NCI-H146 treated with DMSO at 0.1 percent for 48 hours (cell line): ENCODE results near the gene ITGA2.

Experiments
- DNase-seq: peaks from one replicate; lab custom pipeline; 2025; ENCODE audit not compliant: unreplicated experiment; lab: John Stamatoyannopoulos, UW

ITGA2 gene

DNA sequence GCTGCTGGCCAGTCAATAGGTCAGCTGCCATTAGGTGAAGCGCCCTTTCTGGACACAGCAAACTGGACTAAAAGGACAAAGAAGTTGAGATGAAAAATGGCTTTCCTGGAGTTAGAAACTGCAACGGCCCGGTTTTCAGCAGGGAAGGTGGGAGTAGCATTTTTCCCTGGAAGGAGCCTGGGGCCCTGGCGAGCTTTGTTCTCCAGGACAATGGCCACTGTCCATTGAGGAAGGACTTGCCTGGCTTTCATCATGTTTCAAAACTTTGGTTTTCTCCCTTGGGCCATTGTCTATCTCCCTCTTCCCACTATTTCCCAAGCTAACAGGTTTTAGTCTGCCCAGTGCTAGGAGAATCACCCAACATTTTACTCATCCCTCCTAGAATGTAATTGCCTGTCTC, 64.2 kb downstream of the ITGA2 start:
- DNase-seq: no peak

DNA sequence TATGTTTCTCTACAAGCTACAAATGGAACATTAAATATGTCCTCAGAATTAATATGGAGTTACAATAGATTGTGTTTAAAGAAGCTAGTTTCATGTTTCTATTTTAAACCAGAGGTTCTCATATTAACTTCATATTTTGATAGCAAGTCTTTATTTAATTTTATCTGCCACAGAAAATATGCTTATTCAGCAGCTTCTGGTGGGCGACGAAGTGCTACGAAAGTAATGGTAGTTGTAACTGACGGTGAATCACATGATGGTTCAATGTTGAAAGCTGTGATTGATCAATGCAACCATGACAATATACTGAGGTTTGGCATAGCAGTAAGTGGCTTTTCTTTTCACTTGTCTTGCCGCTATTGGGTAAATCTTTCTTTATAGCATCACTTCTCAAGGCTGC, 66.2 kb downstream of the ITGA2 start:
- no peak for DNase-seq

DNA sequence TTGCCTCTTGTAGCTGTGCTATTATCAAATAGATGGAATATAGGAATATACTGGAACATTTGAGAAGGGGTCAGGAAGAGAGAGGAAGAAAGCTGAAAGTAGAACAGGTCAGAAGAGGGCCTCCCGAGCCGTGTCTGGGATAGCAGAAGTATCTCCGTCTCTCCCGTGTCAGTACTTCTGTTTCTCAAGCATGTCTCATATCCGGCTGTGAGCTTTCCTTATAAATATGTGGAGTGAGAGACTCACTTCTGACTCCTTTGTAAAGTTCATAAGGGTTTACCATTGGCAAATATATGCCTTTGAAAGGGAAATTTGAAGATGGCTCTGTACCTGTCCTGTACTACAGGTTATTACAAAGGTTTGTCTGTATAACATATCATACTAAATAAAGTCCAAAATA, 70.1 kb downstream of the ITGA2 start:
- DNase-seq: no peak

- DNase-seq: no peak
Observed at GRCh38 chr5:53063176-53063575, 74.0 kb downstream of the ITGA2 start.

DNA sequence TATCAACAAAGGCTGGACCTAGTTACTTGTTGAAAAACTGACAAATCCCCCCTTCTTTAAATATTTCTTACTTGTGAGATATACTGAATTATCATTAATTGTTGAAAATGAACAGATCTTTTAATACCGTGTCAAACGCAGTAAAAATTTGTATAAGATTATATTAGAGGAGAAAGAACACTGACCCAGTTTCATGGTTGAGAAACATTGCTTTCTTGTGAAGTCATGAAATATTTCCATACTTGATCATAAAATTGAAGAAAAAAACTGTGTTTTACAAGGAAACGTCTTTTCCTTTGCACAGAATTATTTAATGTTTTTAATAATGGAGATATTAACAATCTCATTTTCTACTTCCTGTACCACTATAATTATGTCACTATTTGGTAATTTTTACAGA, 74.6 kb downstream of the ITGA2 start:
- DNase-seq: no peak

DNA sequence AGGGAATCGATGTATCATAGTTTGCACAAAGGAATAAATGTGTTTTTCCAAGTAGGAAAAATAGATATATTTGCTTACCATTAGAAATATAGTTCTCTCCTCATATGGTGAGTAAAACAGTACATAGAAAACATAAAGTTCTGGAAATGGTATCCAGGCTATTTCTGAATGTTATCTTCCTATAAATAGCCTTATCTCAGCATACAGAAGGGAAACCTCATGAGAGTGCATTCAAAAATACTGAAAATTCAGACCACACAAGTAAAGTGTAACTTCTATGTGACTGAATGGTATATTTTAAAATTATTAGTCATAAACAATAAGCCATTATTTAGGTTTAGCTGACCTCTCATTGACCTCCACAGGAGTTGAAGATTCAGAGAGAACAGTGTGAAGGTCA, 76.9 kb downstream of the ITGA2 start:
- DNase-seq: no peak

DNA sequence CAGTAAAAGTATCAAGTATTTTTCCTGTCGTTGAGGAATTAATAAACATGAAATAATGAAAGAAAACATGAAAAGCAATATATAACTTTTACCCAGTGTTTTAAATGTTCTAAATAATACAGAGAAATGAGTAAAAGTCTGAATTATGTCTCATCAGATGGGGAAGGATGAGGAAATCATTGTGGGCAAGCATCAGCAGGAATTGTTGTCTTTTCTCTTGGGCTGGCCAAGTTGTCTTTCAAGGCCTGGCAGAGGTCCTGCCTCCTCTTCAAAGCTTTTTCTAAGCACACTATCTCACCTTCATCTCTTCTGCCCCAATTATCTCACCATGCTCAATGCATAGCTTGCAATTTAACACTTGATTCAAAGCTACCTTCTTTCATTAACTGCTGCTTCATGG, 78.5 kb downstream of the ITGA2 start:
- DNase-seq: no peak

- no peak for DNase-seq
Observed at GRCh38 chr5:53068291-53068836, 79.2 kb downstream of the ITGA2 start.

DNA sequence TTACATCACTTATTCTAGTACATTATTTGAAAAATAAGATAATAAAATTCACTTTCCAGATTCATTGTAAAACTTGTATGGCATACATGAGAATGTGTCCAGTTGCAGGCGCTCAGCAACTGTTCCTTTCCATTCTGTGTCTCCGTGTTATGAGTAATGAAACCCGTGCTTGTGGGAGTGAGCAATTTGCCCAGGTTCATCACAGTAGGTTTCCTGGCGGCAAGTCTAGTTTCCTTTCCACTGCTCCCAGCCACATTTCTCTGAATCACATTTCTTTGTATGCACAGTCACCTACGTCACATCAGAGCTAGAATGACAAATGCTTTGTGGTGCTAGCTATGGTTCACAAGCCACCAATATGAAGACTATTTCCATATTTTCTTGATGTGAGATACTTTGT, 80.5 kb downstream of the ITGA2 start:
- peak; percentile 69 for DNase-seq

DNA sequence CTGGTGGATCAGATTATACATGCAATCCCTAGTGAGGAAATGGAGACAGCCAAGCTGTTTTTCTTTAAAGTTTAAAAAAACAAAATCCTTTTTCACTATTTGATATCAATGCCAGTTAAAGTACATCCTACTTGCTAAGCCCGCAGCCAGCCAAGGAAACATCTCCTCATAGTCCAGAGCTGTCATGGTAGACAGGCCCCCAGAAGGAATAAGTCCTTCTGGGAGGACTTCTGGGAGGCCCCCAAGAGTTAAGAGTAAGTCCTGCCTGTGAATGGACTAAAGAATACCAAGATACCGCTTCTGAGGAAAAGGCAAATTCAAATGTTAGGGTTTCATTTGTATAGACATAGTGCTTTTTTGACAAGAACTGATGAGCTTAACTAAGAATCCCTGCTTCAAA, 82.1 kb downstream of the ITGA2 start:
- DNase-seq: no peak

DNA sequence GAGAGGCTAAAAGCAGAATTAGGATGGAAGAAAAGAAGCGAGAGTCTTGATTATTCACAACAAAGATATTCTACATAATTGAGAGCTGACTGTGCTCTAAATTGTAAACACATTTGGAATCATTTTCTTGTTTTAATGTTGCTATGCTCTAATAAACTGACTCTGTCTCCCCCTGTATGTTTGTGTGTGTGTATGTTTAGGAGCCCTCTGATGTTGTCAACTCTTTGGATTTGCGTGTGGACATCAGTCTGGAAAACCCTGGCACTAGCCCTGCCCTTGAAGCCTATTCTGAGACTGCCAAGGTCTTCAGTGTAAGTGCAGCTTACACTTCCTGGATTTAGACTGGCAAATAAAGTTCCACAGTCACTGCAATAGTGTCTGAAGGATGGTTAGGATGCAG, 82.6 kb downstream of the ITGA2 start:
- no peak for DNase-seq

DNA sequence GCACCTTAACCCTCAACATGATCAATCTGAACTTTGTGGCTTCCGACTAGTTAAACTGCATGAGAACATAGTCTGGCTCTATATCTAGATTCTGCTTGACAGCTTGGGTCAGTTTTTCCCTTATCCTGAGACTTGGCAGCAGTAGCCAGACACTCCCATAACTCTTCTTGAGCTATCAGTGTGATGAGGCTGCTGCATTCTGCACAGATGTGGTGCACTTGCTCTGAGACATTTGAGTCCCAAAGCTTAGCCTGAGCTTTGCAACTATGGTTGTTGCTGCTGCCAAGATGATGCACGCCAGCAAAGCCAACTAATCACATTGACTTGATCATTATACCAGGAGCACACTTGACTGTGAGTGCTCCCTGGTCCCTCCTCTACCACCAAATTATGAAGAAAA, 84.2 kb downstream of the ITGA2 start:
- no peak for DNase-seq

DNA sequence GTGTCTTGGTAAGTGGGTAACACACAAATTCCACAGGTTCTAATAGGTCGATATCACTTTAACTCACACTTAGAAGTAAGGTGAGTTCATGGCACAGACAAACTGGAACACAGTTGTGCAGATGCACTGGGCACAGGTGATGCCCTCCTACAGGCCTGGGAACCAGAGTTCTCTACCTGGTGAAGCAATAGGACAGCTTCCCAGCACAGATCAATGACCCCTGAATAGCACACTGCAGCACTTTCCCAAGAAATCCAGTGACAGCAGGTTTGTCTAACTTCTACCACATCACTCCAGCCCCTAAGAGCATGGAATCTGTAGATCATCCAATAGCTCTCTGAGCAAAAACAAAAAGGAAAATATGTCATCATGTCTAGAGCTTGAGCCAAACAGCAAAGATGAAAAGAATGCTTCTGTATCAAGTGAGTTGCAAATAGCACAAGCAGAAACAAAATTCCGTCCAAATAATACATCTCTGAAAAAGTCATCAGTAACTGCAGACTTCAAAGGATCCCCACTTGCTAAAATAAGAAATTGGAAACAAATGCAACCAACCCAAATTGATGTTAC, 86.9 kb downstream of the ITGA2 start:
- no peak for DNase-seq

DNA sequence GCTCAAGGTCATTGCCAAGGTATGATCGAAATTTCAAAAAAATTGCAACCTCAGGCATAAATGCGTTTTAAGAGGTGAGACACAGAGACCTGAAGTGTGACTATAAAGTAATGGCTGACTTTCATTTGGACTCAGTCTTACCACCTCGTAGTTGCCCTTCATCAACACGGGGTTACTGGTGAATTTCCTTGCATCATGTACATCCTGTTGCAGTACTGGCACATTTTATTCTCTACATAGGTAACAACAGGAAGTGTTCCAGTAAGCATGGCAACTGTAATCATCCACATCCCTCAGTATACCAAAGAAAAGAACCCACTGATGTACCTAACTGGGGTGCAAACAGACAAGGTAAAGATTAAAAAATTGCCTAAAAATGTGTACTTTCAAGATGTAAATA, 91.1 kb downstream of the ITGA2 start:
- no peak for DNase-seq

DNA sequence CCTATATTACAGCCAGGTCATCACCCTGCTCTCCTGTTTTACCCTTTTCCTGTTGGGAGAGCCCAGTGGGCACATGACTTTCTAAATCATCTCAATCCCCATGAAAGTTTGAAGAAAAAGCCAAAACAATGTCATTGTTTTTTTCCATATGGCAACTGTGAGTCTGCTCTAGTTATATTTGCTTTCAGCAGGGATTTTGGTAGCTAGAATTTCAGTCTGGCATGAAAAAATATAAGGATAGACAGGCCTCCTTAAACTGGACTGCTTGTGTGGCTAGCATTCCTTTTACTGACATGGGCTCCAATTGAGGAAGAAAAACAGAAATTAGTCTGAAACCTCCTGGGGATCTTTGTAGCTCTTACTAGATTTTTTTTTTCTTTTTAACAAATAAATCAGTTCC, 94.8 kb downstream of the ITGA2 start:
- no peak for DNase-seq

DNA sequence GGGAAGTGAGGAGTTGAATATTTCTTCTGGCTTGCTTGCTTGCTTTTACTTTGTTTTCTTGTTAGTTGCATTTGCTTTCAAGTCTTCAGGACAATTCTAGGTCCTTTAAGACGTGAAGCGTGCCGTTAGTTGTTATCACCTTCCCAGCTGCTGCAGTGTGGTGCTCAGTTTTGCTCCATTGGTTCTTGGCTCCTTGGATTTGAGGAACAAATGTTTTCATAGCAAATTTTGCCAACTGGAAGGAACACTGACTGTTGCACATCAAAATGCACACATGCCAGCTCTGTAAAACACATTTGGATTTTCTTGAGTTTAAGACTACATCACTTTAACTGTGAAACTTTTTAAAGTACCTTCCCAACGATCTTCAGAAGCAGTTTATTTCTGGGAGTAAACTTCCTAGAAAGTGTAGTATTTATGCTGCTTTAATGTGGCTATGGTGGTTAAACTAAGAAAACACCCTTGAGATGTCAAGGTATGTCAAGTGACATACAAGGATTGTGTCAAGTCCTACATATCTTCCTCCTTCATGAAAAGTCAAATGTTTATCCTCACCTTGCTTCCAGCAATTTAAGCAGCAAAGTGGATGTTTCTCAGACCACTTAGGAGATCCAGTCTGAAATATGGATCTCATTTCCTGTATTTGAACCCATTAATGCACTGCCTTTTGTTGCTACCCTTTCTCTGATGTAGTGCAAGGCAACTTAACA, 95.5 kb downstream of the ITGA2 start:
- DNase-seq: no peak

DNA sequence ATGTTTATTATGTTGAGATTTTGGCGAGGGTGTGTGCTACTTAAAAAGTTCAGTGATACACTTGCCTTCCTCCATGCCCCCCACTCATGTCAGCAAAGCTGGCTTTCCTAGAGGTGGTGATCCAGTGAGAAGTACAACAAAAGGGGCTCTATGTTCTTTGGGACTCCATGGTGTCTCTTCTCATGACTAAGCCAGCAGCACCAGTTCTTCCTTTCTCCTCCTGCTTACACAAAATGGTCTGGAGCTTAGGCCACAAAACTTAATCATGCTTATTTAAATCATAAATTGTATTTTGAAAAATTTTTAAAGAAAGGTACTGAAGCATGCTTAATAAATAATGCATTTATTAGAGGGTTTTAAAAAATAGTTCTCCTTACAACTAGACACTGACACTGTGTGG, 98.0 kb downstream of the ITGA2 start:
- no peak for DNase-seq

- no peak for DNase-seq
Observed at GRCh38 chr5:53087621-53088121, 98.5 kb downstream of the ITGA2 start.

GRCh38 chr5:53089481-53089991, 100.4 kb downstream of the ITGA2 start:
- no peak for DNase-seq

- DNase-seq: no peak
Observed at GRCh38 chr5:53090229-53090628, 101.1 kb downstream of the ITGA2 start.

DNA sequence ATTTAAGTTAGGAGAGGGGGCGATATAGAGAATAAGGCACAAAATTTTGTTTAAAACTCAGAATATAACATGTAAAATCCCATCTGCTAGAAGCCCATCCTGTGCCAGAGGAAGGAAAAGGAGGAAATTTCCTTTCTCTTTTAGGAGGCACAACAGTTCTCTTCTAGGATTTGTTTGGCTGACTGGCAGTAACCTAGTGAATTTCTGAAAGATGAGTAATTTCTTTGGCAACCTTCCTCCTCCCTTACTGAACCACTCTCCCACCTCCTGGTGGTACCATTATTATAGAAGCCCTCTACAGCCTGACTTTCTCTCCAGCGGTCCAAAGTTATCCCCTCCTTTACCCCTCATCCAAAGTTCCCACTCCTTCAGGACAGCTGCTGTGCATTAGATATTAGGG, 102.1 kb downstream of the ITGA2 start:
- no peak for DNase-seq

GRCh38 chr5:53092242-53092641, 103.1 kb downstream of the ITGA2 start:
- no peak for DNase-seq

GRCh38 chr5:53095217-53095616, 106.1 kb downstream of the ITGA2 start:
- no peak for DNase-seq
